Naive thymus-derived CD4-positive, alpha-beta T cell (primary cell): ENCODE results near the gene FBXO34. TPM values are rescaled to one million over a fixed set of nuclear protein-coding genes. Genes with fewer than 3 reads are reported as not detected.

Experiments used
- ATAC-seq: fragments of 150-1000 bp; cut with Tn5 transposase; 2 replicates; pipeline ENCODE4 v1.10.0; 2021; ENCODE audit warnings: mild to moderate bottlenecking, moderate library complexity
- CTCF ChIA-PET: fragments of 350-600 bp; sonication (Branson Sonifier 250); formaldehyde crosslinking; loops from one replicate; lab custom pipeline; 2021; ENCODE audit warnings: antibody characterized with exemption; lab: Charles Lee
- POLR2A ChIA-PET: fragments of 350-600 bp; sonication (Branson Sonifier 250); formaldehyde crosslinking; loops from one replicate; lab custom pipeline; 2021; ENCODE audit warnings: antibody characterized with exemption, inconsistent platforms; lab: Charles Lee
- DNase-seq, 9 donors: peaks; one replicate each; pipeline versions ENCODE4 v3.0.0 to v3.0.0-alpha.2; 2020 to 2022; ENCODE audit warnings: mixed read lengths in 1 of 9
- H3K27ac ChIP-seq: one replicate; pipeline ENCODE4 v1.7.0; 2013; ENCODE audit warnings: mild to moderate bottlenecking, low read depth, low read length, moderate library complexity
- H3K27me3 ChIP-seq, 2 donors: one replicate each; pipeline ENCODE4 v1.7.0; 2013; ENCODE audit warnings: low read length in 2 of 2, mild to moderate bottlenecking in 2 of 2, moderate library complexity in 2 of 2; ENCODE audit not compliant: control insufficient read depth in 2 of 2, insufficient read depth in 2 of 2
- H3K36me3 ChIP-seq, 3 experiments: 1 replicate in 2 of 3; 2 replicates in 1 of 3; pipeline ENCODE4 v1.7.0; 2013; ENCODE audit warnings: low read length in 3 of 3, mild to moderate bottlenecking in 3 of 3, moderate library complexity in 1 of 3; ENCODE audit not compliant: insufficient read depth in 3 of 3, control insufficient read depth in 2 of 3
- H3K4me1 ChIP-seq, 2 donors: one replicate each; pipeline ENCODE4 v1.7.0; 2013; ENCODE audit warnings: low read length in 2 of 2, mild to moderate bottlenecking in 2 of 2, moderate library complexity in 1 of 2; ENCODE audit not compliant: control insufficient read depth in 2 of 2, insufficient read depth in 2 of 2
- H3K4me3 ChIP-seq: 2 replicates; pipeline ENCODE4 v1.7.0; 2013; ENCODE audit warnings: mild to moderate bottlenecking, low read length
- H3K9me3 ChIP-seq, 3 experiments: 1 replicate in 2 of 3; 2 replicates in 1 of 3; pipeline ENCODE4 v1.7.0; 2013; ENCODE audit warnings: low read length in 3 of 3; ENCODE audit not compliant: control insufficient read depth in 2 of 3
- H3K27ac Mint-ChIP-seq, 9 donors: one replicate each; pipeline ENCODE4 v1.8.0; 2020 to 2022; ENCODE audit warnings: mixed read lengths in 9 of 9, mild to moderate bottlenecking in 8 of 9, moderate library complexity in 5 of 9, inconsistent platforms in 2 of 9
- H3K27me3 Mint-ChIP-seq, 5 donors: one replicate each; pipeline ENCODE4 v1.8.0; 2021 to 2022; ENCODE audit warnings: mixed read lengths in 5 of 5, mild to moderate bottlenecking in 1 of 5
- H3K36me3 Mint-ChIP-seq, 5 donors: one replicate each; pipeline ENCODE4 v1.8.0; 2020 to 2022; ENCODE audit warnings: mixed read lengths in 5 of 5, mild to moderate bottlenecking in 3 of 5, inconsistent platforms in 1 of 5
- H3K4me1 Mint-ChIP-seq, 7 donors: one replicate each; pipeline ENCODE4 v1.8.0; 2020 to 2022; ENCODE audit warnings: mixed read lengths in 7 of 7, mild to moderate bottlenecking in 3 of 7, inconsistent platforms in 1 of 7
- H3K4me3 Mint-ChIP-seq, 10 donors: one replicate each; pipeline ENCODE4 v1.8.0; 2020 to 2022; ENCODE audit warnings: mild to moderate bottlenecking in 10 of 10, mixed read lengths in 10 of 10, moderate library complexity in 6 of 10, inconsistent platforms in 2 of 10
- H3K9me3 Mint-ChIP-seq, 11 donors: one replicate each; pipeline ENCODE4 v1.8.0; 2020 to 2022; ENCODE audit warnings: mixed read lengths in 11 of 11, mild to moderate bottlenecking in 4 of 11, inconsistent platforms in 1 of 11, moderate library complexity in 1 of 11
- intact Hi-C, 2 donors: fragments of 100-400 bp; cut with micrococcal nuclease; formaldehyde crosslinking; loops; one replicate each; pipeline ENCODE4 v1.15.1; 2023
- polyA plus RNA-seq, 2 donors: library from polyadenylated mRNA; unstranded; fragments of 300-500 nt; fragmentation: Illumina TruSeq; gene quantifications; one replicate each; pipeline ENCODE4 v1.2.3, GENCODE V29; 2021
- total RNA-seq, 6 experiments: library from RNA in 5 of 6; stranded (reverse) in 5 of 6; gene quantifications; 1 replicate in 5 of 6; 2 replicates in 1 of 6; pipeline ENCODE4 v1.2.3 and lab custom pipeline; 2021 to 2026

FBXO34 gene
- total RNA-seq: 10 to 100 TPM; 22.0 to 27.3 (median 25.8) TPM
- polyA plus RNA-seq: 10 to 100 TPM; 25.4 to 42.1 TPM
- total RNA-seq (lab: John Stamatoyannopoulos, UW): 42.4 reads per million, percentile 67 among the genes with 10 or more reads in this experiment

GRCh38 chr14:55270832-55271571 lies at the start of gene FBXO34:
TSS of gene FBXO34 (plus strand) at chr14:55271421. CDS start at chr14:55350391, 78,970 bp downstream.
- Histone ChIP-seq H3K27me3 (no peaks in the 10 kb centered on the region), H3K36me3 (peaks cover 0 to 4% (median 0%) of the 10 kb centered on the region in 3 experiments), H3K4me1 (peaks cover 4 to 19% of the 10 kb centered on the region in 2 donors), H3K9me3 (no peaks in the 10 kb centered on the region), H3K27ac (peak within 1 kb of the TSS; percentile 88), H3K4me3 (peak within 1 kb of the TSS; percentile 64)
- no peaks in the 10 kb centered on the region for H3K9me3 Mint-ChIP-seq
- peak within 1 kb of the TSS; percentile 85 to 94 (median 92) for H3K4me3 Mint-ChIP-seq
- peak within 1 kb of the TSS; percentile 85 to 96 (median 94) for H3K27ac Mint-ChIP-seq
- H3K4me1 Mint-ChIP-seq: peaks cover 19 to 48% (median 40%) of the 10 kb centered on the region in 7 donors
- H3K36me3 Mint-ChIP-seq: peaks cover 0 to 1% (median 0%) of the 10 kb centered on the region in 5 donors
- ATAC-seq: peak; percentile 96
- ChIA-PET CTCF (interaction anchor here (0.6 to 3.8 kb wide), 24 partner anchors 11 to 220 kb away, joined by 3 to 77 read pairs (median 4); partner anchors contain the start of gene MAPK1IP1L), POLR2A (interaction anchor here (0.7 to 3.2 kb wide), 4 partner anchors 62 to 88 kb away, joined by 3 to 28 read pairs (median 4); no protein-coding TSS in a partner anchor)
- peak; percentile 96 to 100 (median 99) for DNase-seq
- intact Hi-C loops: loop anchor here (1.0 to 10.0 kb wide), 21 partner anchors 26 to 1996 kb away; partner anchors contain the start of genes ATG14 (in 2 of the 2), DLGAP5 (in 2 of the 2), GCH1 (in 2 of the 2) and KTN1 (in 2 of the 2)
- peaks cover 0 to 3% (median 0%) of the 10 kb centered on the region in 5 donors for H3K27me3 Mint-ChIP-seq

GRCh38 chr14:55221968-55222367 lies 49.3 kb upstream of the FBXO34 start:
- Mint-ChIP-seq H3K27me3 (peaks cover 0 to 12% (median 6%) of the 10 kb centered on the region in 5 donors), H3K9me3 (peaks cover 0 to 15% (median 9%) of the 10 kb centered on the region in 11 donors), H3K36me3 (peaks cover 0 to 8% (median 0%) of the 10 kb centered on the region in 5 donors), H3K4me3 (no peak overlapping the region), H3K4me1 (no peaks in the 10 kb centered on the region), H3K27ac (no peak overlapping the region)
- CTCF ChIA-PET: no interaction called here
- POLR2A ChIA-PET: no interaction called here
- no peak overlapping the region for H3K27ac ChIP-seq
- intact Hi-C loops: no loop called here
- H3K4me1 ChIP-seq: no peaks in the 10 kb centered on the region
- no peaks in the 10 kb centered on the region for H3K36me3 ChIP-seq
- H3K27me3 ChIP-seq: no peaks in the 10 kb centered on the region
- ATAC-seq (no peak), DNase-seq (no peak)
- H3K4me3 ChIP-seq: no peak overlapping the region
- H3K9me3 ChIP-seq: peaks cover 0 to 8% (median 0%) of the 10 kb centered on the region in 3 experiments

- Histone ChIP-seq H3K9me3 (peaks cover 0 to 12% (median 0%) of the 10 kb centered on the region in 3 experiments), H3K27ac (no peak overlapping the region), H3K4me1 (no peaks in the 10 kb centered on the region), H3K27me3 (no peaks in the 10 kb centered on the region), H3K36me3 (no peaks in the 10 kb centered on the region), H3K4me3 (no peak overlapping the region)
- H3K4me1 Mint-ChIP-seq: no peaks in the 10 kb centered on the region
- POLR2A ChIA-PET: no interaction called here
- H3K27me3 Mint-ChIP-seq: peaks cover 4 to 24% (median 8%) of the 10 kb centered on the region in 5 donors
- H3K27ac Mint-ChIP-seq: no peak overlapping the region
- intact Hi-C loops: no loop called here
- H3K4me3 Mint-ChIP-seq: no peak overlapping the region
- no peak for DNase-seq
- CTCF ChIA-PET: interaction anchor here (0.6 kb wide), 2 partner anchors 544 to 1339 kb away, joined by 3 read pairs; no protein-coding TSS in a partner anchor
- H3K9me3 Mint-ChIP-seq: peaks cover 0 to 28% (median 18%) of the 10 kb centered on the region in 11 donors
- peaks cover 0 to 8% (median 0%) of the 10 kb centered on the region in 5 donors for H3K36me3 Mint-ChIP-seq
- ATAC-seq: no peak
Measured at GRCh38 chr14:55223364-55223763, 47.9 kb upstream of the FBXO34 start.

- peaks cover 0 to 29% (median 18%) of the 10 kb centered on the region in 11 donors for H3K9me3 Mint-ChIP-seq
- intact Hi-C loops: no loop called here
- Histone ChIP-seq H3K4me3 (no peak overlapping the region), H3K27ac (no peak overlapping the region), H3K36me3 (no peaks in the 10 kb centered on the region), H3K4me1 (no peaks in the 10 kb centered on the region), H3K27me3 (no peaks in the 10 kb centered on the region), H3K9me3 (peaks cover 0 to 12% (median 0%) of the 10 kb centered on the region in 3 experiments)
- CTCF ChIA-PET: no interaction called here
- no peak for ATAC-seq
- no peak overlapping the region for H3K4me3 Mint-ChIP-seq
- no peaks in the 10 kb centered on the region for H3K4me1 Mint-ChIP-seq
- POLR2A ChIA-PET: no interaction called here
- DNase-seq: no peak
- no peak overlapping the region for H3K27ac Mint-ChIP-seq
- H3K36me3 Mint-ChIP-seq: peaks cover 0 to 8% (median 0%) of the 10 kb centered on the region in 5 donors
- peaks cover 4 to 32% (median 14%) of the 10 kb centered on the region in 5 donors for H3K27me3 Mint-ChIP-seq
Measured at GRCh38 chr14:55228261-55228660, 43.0 kb upstream of the FBXO34 start.

GRCh38 chr14:55233591-55233990 lies 37.6 kb upstream of the FBXO34 start:
- Histone ChIP-seq H3K9me3 (no peaks in the 10 kb centered on the region), H3K27me3 (no peaks in the 10 kb centered on the region), H3K27ac (no peak overlapping the region), H3K36me3 (no peaks in the 10 kb centered on the region), H3K4me3 (no peak overlapping the region), H3K4me1 (no peaks in the 10 kb centered on the region)
- intact Hi-C loops: no loop called here
- peaks cover 11 to 49% (median 17%) of the 10 kb centered on the region in 5 donors for H3K27me3 Mint-ChIP-seq
- no peaks in the 10 kb centered on the region for H3K9me3 Mint-ChIP-seq
- H3K36me3 Mint-ChIP-seq: no peaks in the 10 kb centered on the region
- peaks cover 0 to 2% (median 0%) of the 10 kb centered on the region in 7 donors for H3K4me1 Mint-ChIP-seq
- ATAC-seq (no peak), DNase-seq (no peak)
- POLR2A ChIA-PET: no interaction called here
- CTCF ChIA-PET: no interaction called here
- no peak overlapping the region for H3K4me3 Mint-ChIP-seq
- no peak overlapping the region for H3K27ac Mint-ChIP-seq

- DNase-seq (no peak), ATAC-seq (no peak)
- intact Hi-C loops: no loop called here
- no peak overlapping the region for H3K27ac Mint-ChIP-seq
- POLR2A ChIA-PET: interaction anchor here (0.5 to 0.7 kb wide), 2 partner anchors 41 to 42 kb away, joined by 3 to 4 read pairs; no protein-coding TSS in a partner anchor
- H3K4me1 Mint-ChIP-seq: peaks cover 0 to 5% (median 0%) of the 10 kb centered on the region in 7 donors
- H3K27me3 ChIP-seq: no peaks in the 10 kb centered on the region
- H3K36me3 ChIP-seq: no peaks in the 10 kb centered on the region
- CTCF ChIA-PET: interaction anchor here (0.6 kb wide), 1 partner anchor 310 kb away, joined by 5 read pairs; no protein-coding TSS in a partner anchor
- H3K9me3 ChIP-seq: no peaks in the 10 kb centered on the region
- H3K27ac ChIP-seq: no peak overlapping the region
- no peaks in the 10 kb centered on the region for H3K9me3 Mint-ChIP-seq
- no peak overlapping the region for H3K4me3 ChIP-seq
- H3K27me3 Mint-ChIP-seq: peaks cover 17 to 53% (median 22%) of the 10 kb centered on the region in 5 donors
- H3K36me3 Mint-ChIP-seq: no peaks in the 10 kb centered on the region
- H3K4me3 Mint-ChIP-seq: no peak overlapping the region
- H3K4me1 ChIP-seq: no peaks in the 10 kb centered on the region
Measured at GRCh38 chr14:55238019-55238680, 33.1 kb upstream of the FBXO34 start.
